Astrocyte (in vitro differentiated cells and primary cell): Measurements from ENCODE around the gene GMPPA. TPM values are rescaled to one million over a fixed set of nuclear protein-coding genes. Genes with fewer than 3 reads are reported as not detected.
A peak's percentile ranks its signal among the peaks of the same experiment; 100 is the strongest.

Source experiments
- DNase-seq: peaks from one replicate; pipeline ENCODE4 v3.0.0-alpha.2; 2010; ENCODE audit warnings: low read depth
- FAIRE-seq: peaks from 2 replicates; lab custom pipeline; 2011; peaks lifted over from hg19 to GRCh38; lab: Jason Lieb, UNC
- H2AFZ ChIP-seq: 2 replicates; pipeline ENCODE4 v1.6.0; 2012; ENCODE audit warnings: low read depth, low read length, inconsistent platforms
- H3K27ac ChIP-seq: 2 replicates; pipeline ENCODE4 v1.5.1; 2011; ENCODE audit warnings: low read depth, low read length, inconsistent platforms
- H3K27me3 ChIP-seq: 2 replicates; pipeline ENCODE4 v1.6.0; 2011; ENCODE audit warnings: low read length, inconsistent platforms; ENCODE audit not compliant: insufficient read depth
- H3K36me3 ChIP-seq: 2 replicates; pipeline ENCODE4 v1.5.1; 2011; ENCODE audit warnings: low read length, inconsistent platforms; ENCODE audit not compliant: insufficient read depth
- H3K4me1 ChIP-seq: 2 replicates; pipeline ENCODE4 v1.5.1; 2011; ENCODE audit warnings: low read length, inconsistent platforms; ENCODE audit not compliant: insufficient read depth
- H3K4me2 ChIP-seq: 2 replicates; pipeline ENCODE4 v1.6.0; 2012; ENCODE audit warnings: low read length, inconsistent platforms
- H3K4me3 ChIP-seq: 2 replicates; pipeline ENCODE4 v1.5.1; 2011; ENCODE audit warnings: low read depth, mild to moderate bottlenecking, low read length, inconsistent platforms; ENCODE audit not compliant: insufficient read depth
- H3K79me2 ChIP-seq: 2 replicates; pipeline ENCODE4 v1.6.0; 2012; ENCODE audit warnings: mild to moderate bottlenecking, low read length, inconsistent platforms; ENCODE audit not compliant: insufficient read depth
- H3K9ac ChIP-seq: 2 replicates; pipeline ENCODE4 v1.6.0; 2012; ENCODE audit warnings: mild to moderate bottlenecking, low read length, inconsistent platforms
- H3K9me3 ChIP-seq: 2 replicates; pipeline ENCODE4 v1.5.1; 2012; ENCODE audit warnings: low read depth, mild to moderate bottlenecking, low read length, inconsistent platforms; ENCODE audit not compliant: insufficient read depth
- H4K20me1 ChIP-seq: 2 replicates; pipeline ENCODE4 v1.6.0; 2012; ENCODE audit warnings: low read length, inconsistent platforms; ENCODE audit not compliant: insufficient read depth
- H3K27ac Mint-ChIP-seq: one replicate; pipeline ENCODE4 v1.8.0; 2021; ENCODE audit warnings: mild to moderate bottlenecking, mixed read lengths; ENCODE audit not compliant: unreplicated experiment
- H3K27me3 Mint-ChIP-seq: one replicate; pipeline ENCODE4 v1.8.0; 2021; ENCODE audit warnings: low read depth, mixed read lengths; ENCODE audit not compliant: unreplicated experiment
- H3K36me3 Mint-ChIP-seq: one replicate; pipeline ENCODE4 v1.8.0; 2021; ENCODE audit warnings: low read depth, mixed read lengths; ENCODE audit not compliant: unreplicated experiment
- H3K4me1 Mint-ChIP-seq: one replicate; pipeline ENCODE4 v1.8.0; 2021; ENCODE audit warnings: low read depth, mixed read lengths; ENCODE audit not compliant: unreplicated experiment
- H3K4me3 Mint-ChIP-seq: one replicate; pipeline ENCODE4 v1.8.0; 2021; ENCODE audit warnings: mild to moderate bottlenecking, moderate library complexity, mixed read lengths; ENCODE audit not compliant: unreplicated experiment
- H3K9me3 Mint-ChIP-seq: one replicate; pipeline ENCODE4 v1.8.0; 2021; ENCODE audit warnings: mild to moderate bottlenecking, mixed read lengths; ENCODE audit not compliant: unreplicated experiment
- EZH2 ChIP-seq: IDR thresholded peaks from 2 replicates; pipeline ENCODE4 v1.6.1; 2012; ENCODE audit warnings: mild to moderate bottlenecking, low read length, inconsistent platforms; ENCODE audit not compliant: insufficient read depth
- total RNA-seq: library from RNA; stranded (reverse); gene quantifications from 2 replicates; pipeline ENCODE4 v1.2.1, GENCODE V29; 2021
- TF ChIP-seq, protein P1 (sequence below): IDR thresholded peaks from 2 replicates; pipeline ENCODE4 v1.5.1; 2011; ENCODE audit warnings: low read depth, mild to moderate bottlenecking, inconsistent platforms, low read length, moderate library complexity; ENCODE audit not compliant: insufficient read depth

GMPPA gene
- total RNA-seq, 1 donor from 2014 or later: 49.5 TPM

DNA sequence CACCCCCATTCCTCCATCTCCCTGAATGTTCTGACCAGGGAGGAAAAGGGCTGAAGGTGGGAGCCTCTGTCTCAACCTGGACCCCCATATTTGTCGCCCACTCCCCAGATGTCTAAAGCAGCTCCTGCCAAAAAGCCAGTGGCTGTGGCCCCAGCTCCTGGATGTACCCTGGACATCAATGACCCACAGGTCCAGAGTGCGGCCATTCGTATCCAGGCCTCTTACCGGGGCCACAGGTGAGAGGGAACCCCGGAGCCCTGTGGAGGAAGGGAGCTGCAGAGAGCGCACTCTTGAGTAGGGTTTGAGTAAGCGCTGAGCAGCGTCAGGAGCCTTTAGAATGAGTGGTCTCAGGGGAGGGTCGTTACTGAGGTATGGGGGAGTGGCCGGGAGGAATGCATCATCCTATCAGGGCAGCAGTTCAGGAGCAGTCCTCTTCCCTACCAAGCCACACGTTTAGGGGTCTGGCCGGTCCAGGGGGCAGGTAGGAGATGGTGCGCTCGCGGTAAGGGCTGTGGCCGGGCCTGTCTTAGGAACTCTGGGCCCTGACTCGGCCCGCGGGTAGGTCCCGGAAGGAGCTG lies 2.4 kb upstream of the GMPPA start:
- H3K4me3 Mint-ChIP-seq: no peak overlapping the region
- no peak for TF ChIP-seq EZH2
- TF ChIP-seq, protein P1, sequence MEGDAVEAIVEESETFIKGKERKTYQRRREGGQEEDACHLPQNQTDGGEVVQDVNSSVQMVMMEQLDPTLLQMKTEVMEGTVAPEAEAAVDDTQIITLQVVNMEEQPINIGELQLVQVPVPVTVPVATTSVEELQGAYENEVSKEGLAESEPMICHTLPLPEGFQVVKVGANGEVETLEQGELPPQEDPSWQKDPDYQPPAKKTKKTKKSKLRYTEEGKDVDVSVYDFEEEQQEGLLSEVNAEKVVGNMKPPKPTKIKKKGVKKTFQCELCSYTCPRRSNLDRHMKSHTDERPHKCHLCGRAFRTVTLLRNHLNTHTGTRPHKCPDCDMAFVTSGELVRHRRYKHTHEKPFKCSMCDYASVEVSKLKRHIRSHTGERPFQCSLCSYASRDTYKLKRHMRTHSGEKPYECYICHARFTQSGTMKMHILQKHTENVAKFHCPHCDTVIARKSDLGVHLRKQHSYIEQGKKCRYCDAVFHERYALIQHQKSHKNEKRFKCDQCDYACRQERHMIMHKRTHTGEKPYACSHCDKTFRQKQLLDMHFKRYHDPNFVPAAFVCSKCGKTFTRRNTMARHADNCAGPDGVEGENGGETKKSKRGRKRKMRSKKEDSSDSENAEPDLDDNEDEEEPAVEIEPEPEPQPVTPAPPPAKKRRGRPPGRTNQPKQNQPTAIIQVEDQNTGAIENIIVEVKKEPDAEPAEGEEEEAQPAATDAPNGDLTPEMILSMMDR: no peak
- FAIRE-seq: no peak

DNA sequence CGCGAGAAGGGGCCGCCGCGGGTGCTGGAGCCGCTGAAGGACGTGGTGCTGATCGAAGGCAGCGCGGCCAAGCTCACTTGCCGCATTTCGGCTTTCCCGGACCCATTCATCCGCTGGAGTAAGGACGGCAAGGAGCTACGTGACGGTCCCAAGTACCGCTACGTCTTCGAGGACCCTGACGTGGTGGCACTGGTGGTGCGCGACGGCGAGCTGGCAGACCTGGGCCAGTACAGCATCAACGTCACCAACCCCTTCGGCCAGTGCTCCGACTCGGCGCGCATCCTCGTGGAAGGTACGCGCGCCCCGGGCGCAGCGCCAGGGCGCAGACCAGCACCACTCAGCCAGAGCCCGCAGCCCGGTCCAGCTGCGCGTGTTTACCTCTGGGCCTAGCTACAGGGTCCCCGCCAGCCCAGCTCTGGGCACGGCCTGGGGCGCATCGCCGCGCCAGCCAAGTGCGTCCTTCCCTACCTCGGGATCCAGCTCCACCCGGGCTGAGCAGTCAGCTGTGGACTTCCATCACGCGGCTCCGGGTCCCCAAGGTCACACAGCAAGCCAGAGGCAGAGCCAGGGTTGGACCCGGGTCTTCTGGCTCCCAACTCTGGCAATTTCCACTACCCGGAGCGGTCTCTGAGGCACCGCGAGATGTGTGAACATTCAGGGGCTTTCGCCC lies 1.7 kb upstream of the GMPPA start:
- H3K27ac ChIP-seq: no peak overlapping the region
- peaks cover 18% of the 10 kb centered on the region for H3K79me2 ChIP-seq
- peaks cover 35% of the 10 kb centered on the region for H3K27me3 Mint-ChIP-seq
- H3K9ac ChIP-seq: peak overlapping the region; percentile 100
- H3K9me3 Mint-ChIP-seq: peaks cover 4% of the 10 kb centered on the region
- no peaks in the 10 kb centered on the region for H3K36me3 ChIP-seq
- no peak for TF ChIP-seq EZH2
- TF ChIP-seq, protein P1: no peak
- H3K4me2 ChIP-seq: peak overlapping the region; percentile 98
- FAIRE-seq (no peak), DNase-seq (peak; percentile 35)
- no peaks in the 10 kb centered on the region for H4K20me1 ChIP-seq
- H3K27me3 ChIP-seq: peaks cover 15% of the 10 kb centered on the region
- peak overlapping the region; percentile 98 for H3K4me3 Mint-ChIP-seq
- peaks cover 10% of the 10 kb centered on the region for H3K36me3 Mint-ChIP-seq
- peak overlapping the region; percentile 92 for H3K4me3 ChIP-seq
- H3K4me1 Mint-ChIP-seq: peaks cover 21% of the 10 kb centered on the region
- H3K9me3 ChIP-seq: no peaks in the 10 kb centered on the region
- H3K27ac Mint-ChIP-seq: no peak overlapping the region
- H3K4me1 ChIP-seq: peaks cover 39% of the 10 kb centered on the region
- H2AFZ ChIP-seq: peak overlapping the region; percentile 65

More for the DNA sequence above, 2.4 kb upstream of the GMPPA start:
- H3K27ac Mint-ChIP-seq: peak overlapping the region; percentile 53
- H3K27me3 Mint-ChIP-seq: peaks cover 39% of the 10 kb centered on the region
- H3K4me1 Mint-ChIP-seq: peaks cover 16% of the 10 kb centered on the region
- Histone ChIP-seq H3K4me3 (no peak overlapping the region), H2AFZ (peak overlapping the region; percentile 65), H3K36me3 (no peaks in the 10 kb centered on the region), H3K4me1 (peaks cover 39% of the 10 kb centered on the region), H3K27ac (no peak overlapping the region), H3K9ac (no peak overlapping the region), H3K4me2 (peak overlapping the region; percentile 98), H3K9me3 (no peaks in the 10 kb centered on the region), H3K27me3 (peaks cover 15% of the 10 kb centered on the region), H4K20me1 (no peaks in the 10 kb centered on the region), H3K79me2 (peaks cover 18% of the 10 kb centered on the region)
- DNase-seq: no peak
- peaks cover 9% of the 10 kb centered on the region for H3K36me3 Mint-ChIP-seq
- H3K9me3 Mint-ChIP-seq: peaks cover 2% of the 10 kb centered on the region
